HG03108 (cell line): ENCODE measurements around the gene ULK1.

Source experiments
- ATAC-seq: cut with Tn5 transposase; IDR thresholded peaks from one replicate; pipeline ENCODE4 v1.9.1; 2021; ENCODE audit warnings: moderate library complexity; ENCODE audit not compliant: unreplicated experiment

The ULK1 gene

DNA sequence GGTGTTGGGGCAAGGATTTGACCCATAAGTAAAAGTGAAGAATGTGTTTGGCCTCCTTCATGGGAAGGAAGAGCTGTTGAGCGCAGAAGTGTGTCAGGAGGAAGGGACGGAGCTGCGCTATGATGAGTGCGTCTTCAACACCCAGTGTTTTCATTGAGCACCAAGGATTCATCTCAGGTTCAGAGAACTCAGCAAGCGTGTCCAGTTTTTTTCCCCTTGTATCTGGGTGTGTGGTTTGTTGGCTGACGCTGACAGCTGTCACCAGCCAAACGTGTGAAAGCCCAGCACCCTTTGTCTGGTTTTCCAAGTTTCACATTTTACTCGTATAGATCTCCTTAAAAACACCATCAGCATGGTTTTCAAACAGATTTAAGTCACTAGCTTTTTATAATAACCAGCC, 67.6 kb downstream of the ULK1 start:
- no peak for ATAC-seq

DNA sequence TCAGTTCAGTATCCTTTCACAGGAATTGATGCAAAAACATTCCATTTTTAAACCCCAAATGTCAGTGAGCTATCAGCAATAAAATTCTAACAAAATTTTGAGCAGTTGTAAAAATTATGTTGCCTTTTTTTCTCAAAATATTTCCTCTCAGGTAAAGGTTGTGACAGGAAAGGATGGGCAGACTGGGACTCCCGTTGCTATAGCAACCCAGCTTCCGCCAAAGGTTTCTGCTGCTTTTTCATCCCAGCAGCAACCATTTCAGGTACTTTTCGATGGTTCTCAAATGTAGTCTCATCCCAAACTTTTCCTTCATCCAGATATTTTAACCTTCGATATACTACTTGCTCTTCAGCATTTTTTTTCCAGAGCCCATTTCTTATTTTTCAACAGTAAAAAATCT, 69.0 kb downstream of the ULK1 start:
- no peak for ATAC-seq

DNA sequence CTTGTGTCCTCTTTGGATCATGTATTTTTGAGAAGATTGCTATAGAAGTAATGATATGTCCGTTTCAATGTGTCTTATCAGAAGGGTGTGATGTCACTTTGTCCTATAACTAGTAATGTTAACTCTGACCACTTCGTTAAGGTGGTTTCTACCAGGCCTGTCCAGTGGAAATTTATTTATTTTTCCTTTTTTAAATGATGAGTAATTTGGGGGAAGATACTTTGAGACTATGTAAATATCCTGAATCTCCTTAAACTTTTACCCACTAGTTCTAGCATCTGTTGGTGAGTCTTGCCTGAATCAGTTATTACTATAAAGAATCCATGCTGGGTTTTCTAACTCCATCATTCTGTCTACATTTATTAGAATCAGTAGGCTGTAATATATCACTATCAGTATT, 70.7 kb downstream of the ULK1 start:
- no peak for ATAC-seq

DNA sequence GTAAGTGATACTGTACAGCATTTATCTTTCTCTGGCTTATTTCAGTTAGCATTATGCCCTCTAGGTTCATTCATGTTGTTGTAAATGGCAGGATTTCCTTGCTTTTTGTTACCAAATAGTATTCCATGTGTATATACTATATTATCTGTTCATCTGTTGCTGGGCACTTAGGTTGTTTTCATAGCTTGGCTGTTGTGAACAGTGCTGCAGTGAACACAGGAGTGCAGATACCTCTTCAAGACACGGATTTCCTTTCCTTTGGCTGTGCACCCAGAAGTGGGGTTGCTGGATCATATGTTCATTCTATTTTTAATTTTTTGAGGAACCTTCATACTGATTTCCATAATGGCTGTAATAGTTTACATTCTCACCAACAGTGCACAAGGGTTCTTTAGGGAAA, 76.8 kb downstream of the ULK1 start:
- no peak for ATAC-seq
